ENCODE results near the gene ATG7. TPM values are rescaled to one million over a fixed set of nuclear protein-coding genes. Genes with fewer than 3 reads are reported as not detected.

Gene ATG7
- polyA plus RNA-seq, 1 donor (not counting 4 experiments of a cell fraction or from before 2014, with no cell fraction given) = 27.9 TPM

GRCh38 chr3:11560746-11561145 is 288.5 kb downstream of the ATG7 start:
- Histone ChIP-seq H3K9ac (ENCODE audit: control insufficient read depth, extremely low read depth, insufficient read depth, low read length) (no peak overlapping the region), H3K4me2 (ENCODE audit: control insufficient read depth, extremely low read depth, insufficient read depth, low read depth, low read length) (no peak overlapping the region), H3K36me3 (ENCODE audit: control insufficient read depth in 2 of 2, extremely low read depth in 1 of 2, insufficient read depth in 2 of 2, low read length in 2 of 2) (peaks cover 13 to 23% of the 10 kb centered on the region in 2 experiments), H3K4me1 (ENCODE audit: control insufficient read depth, extremely low read depth, insufficient read depth, low read length) (peaks cover 37% of the 10 kb centered on the region), H3K27me3 (ENCODE audit: control insufficient read depth, extremely low read depth, insufficient read depth, low read length) (no peaks in the 10 kb centered on the region), H2AFZ (ENCODE audit: control insufficient read depth, low read length) (no peak overlapping the region), H3K79me2 (ENCODE audit: control insufficient read depth, insufficient read depth, low read length) (peaks cover 20% of the 10 kb centered on the region), H3K9me3 (ENCODE audit: control insufficient read depth, low read depth, low read length) (no peaks in the 10 kb centered on the region), H3K27ac (ENCODE audit: control insufficient read depth, insufficient read depth, low read length) (no peak overlapping the region), H3K9me1 (ENCODE audit: control insufficient read depth, extremely low read depth, insufficient read depth, low read length) (no peaks in the 10 kb centered on the region), H3K4me3 (ENCODE audit: control insufficient read depth in 2 of 3, extremely low read depth in 1 of 3, insufficient read depth in 2 of 3, low read depth in 1 of 3, low read length in 3 of 3) (no peak overlapping the region), H4K20me1 (ENCODE audit: control insufficient read depth, extremely low read depth, insufficient read depth, low read length) (peaks cover 11% of the 10 kb centered on the region)
- FAIRE-seq (no peak), DNase-seq (ENCODE audit: low read depth, low spot score) (no peak)
- no peak for TF ChIP-seq CTCF (optimal IDR thresholded peaks at IDR 0.05 in 1 of 3, IDR thresholded peaks at IDR 0.05 in 1 of 3, conservative IDR thresholded peaks at IDR 0.05 in 1 of 3; ENCODE audit: extremely low read depth in 1 of 3, insufficient read depth in 2 of 3, low read length in 3 of 3)
- no peak for TF ChIP-seq EZH2 (IDR thresholded peaks at IDR 0.05; ENCODE audit: low read length)
- dilution Hi-C loops (cut with MboI; ENCODE audit: extremely low pct_ligation_motif_present, low sequenced_read_pairs) = no loop called here

GRCh38 chr3:11562277-11562881 is 290.2 kb downstream of the ATG7 start:
- peaks cover 10 to 20% of the 10 kb centered on the region in 2 experiments for H3K36me3 ChIP-seq (ENCODE audit: control insufficient read depth in 2 of 2, extremely low read depth in 1 of 2, insufficient read depth in 2 of 2, low read length in 2 of 2)
- no peak overlapping the region for H3K9ac ChIP-seq (ENCODE audit: control insufficient read depth, extremely low read depth, insufficient read depth, low read length)
- dilution Hi-C loops (cut with MboI; ENCODE audit: extremely low pct_ligation_motif_present, low sequenced_read_pairs) = no loop called here
- peaks cover 9% of the 10 kb centered on the region for H4K20me1 ChIP-seq (ENCODE audit: control insufficient read depth, extremely low read depth, insufficient read depth, low read length)
- H2AFZ ChIP-seq (ENCODE audit: control insufficient read depth, low read length) = no peak overlapping the region
- H3K4me1 ChIP-seq (ENCODE audit: control insufficient read depth, extremely low read depth, insufficient read depth, low read length) = peaks cover 34% of the 10 kb centered on the region
- no peak overlapping the region for H3K4me2 ChIP-seq (ENCODE audit: control insufficient read depth, extremely low read depth, insufficient read depth, low read depth, low read length)
- no peak for DNase-seq (ENCODE audit: low read depth, low spot score)
- peaks cover 26% of the 10 kb centered on the region for H3K79me2 ChIP-seq (ENCODE audit: control insufficient read depth, insufficient read depth, low read length)
- H3K27ac ChIP-seq (ENCODE audit: control insufficient read depth, insufficient read depth, low read length) = peak overlapping the region; percentile 32
- no peaks in the 10 kb centered on the region for H3K9me3 ChIP-seq (ENCODE audit: control insufficient read depth, low read depth, low read length)
- no peaks in the 10 kb centered on the region for H3K27me3 ChIP-seq (ENCODE audit: control insufficient read depth, extremely low read depth, insufficient read depth, low read length)
- peak overlapping the region in 1 of 3 experiments; percentile 8 for H3K4me3 ChIP-seq (ENCODE audit: control insufficient read depth in 2 of 3, extremely low read depth in 1 of 3, insufficient read depth in 2 of 3, low read depth in 1 of 3, low read length in 3 of 3)
- H3K9me1 ChIP-seq (ENCODE audit: control insufficient read depth, extremely low read depth, insufficient read depth, low read length) = no peaks in the 10 kb centered on the region
- no peak for FAIRE-seq
- TF ChIP-seq EZH2 (IDR thresholded peaks at IDR 0.05; ENCODE audit: low read length) = no peak

All from keratinocyte (primary cell).